Glomerular visceral epithelial cell (primary cell): ENCODE results near the gene PCDHGA4.
"Not testable (repeated sequence)": the region's sequence is repeated elsewhere in the genome, so short reads cannot be mapped to it uniquely, and the experiment has no call there.

ENCODE experiments used
- DNase-seq: peaks from one replicate; pipeline ENCODE4 v3.0.0-alpha.2; 2016; ENCODE audit errors: extremely low spot score

PCDHGA4 gene

DNA sequence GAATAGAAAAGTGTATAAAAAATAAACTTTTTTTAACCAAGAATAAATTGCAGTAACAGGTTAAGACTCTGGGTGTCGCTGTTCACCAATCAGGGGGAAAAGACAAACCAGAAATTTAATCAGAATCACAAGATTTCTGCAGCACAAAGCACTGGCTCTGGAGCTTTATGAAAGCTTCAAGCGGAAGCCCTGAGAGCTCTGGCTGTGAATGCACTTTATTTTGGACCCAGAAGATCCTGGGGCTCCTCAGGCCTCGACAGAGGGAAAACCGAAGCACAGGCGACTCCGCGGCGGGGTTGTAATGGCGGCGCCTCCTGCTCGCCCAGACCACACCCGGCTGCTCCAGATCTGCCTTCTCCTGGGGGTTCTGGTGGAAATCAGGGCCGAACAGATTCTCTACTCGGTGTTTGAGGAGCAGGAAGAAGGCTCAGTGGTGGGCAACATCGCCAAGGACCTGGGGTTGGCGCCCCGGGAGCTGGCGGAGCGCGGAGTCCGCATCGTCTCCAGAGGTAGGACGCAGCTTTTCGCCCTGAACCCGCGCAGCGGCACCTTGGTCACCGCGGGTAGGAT lies at the start of gene PCDHGA4:
Gene PCDHGA4 (plus strand): TSS at position 122 of the 570 bp plus-strand sequence. CDS start 87 bp downstream, at position 209.
- no peak for DNase-seq

DNA sequence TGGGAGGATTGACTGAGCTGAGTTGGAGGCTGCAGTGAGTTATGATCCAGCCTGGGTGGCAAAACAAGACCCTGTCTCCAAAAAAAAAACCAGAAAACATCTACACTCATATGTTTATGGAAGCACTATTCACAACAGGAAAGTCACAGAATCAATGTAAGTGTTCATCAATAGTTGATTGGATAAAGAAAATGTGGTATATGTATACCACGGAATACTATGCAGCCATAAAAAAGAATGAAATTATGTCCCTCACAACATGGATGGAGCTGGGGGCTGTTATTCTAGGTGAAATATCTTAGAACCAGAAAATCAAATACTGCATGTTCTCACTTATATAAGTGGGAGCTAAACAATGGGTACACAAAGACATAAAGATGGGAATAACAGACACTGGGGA lies 48.2 kb upstream of the PCDHGA4 start:
- DNase-seq = no peak

DNA sequence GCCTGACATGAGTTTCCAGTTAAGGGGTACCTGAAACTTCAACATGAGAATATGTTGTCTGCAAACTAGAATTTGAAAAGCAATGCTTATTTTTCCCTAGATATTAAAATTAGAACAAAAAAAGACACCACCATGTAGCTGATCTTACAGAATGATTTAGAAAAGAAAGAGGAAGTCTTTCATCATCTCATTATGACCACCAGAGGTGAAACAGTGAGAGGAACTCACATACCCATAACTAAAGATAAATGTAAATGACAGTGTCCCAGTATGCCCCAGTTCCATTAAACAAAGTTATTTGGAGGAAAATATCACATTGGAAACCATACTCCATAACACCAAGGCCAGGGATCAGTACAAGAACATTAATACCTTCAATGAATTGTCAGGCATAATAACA lies 41.1 kb upstream of the PCDHGA4 start:
- no peak for DNase-seq

DNA sequence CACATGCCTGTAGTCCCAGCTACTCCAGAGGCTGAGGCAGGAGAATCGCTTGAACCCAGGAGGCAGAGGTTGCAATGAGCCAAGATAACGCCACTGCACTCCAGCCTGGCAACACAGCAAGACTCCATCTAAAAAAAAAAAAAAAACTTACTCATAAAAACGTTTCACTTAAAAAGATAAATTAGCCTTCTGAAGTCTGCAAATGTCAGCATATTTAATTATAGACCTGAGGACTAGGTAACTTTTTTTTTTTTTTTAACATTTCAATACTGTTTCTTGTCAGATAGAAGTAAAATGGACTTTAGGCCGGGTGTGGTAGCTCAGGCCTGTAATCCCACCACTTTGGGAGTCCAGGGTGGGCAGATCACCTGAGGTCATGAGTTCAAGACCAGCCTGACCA lies 37.9 kb upstream of the PCDHGA4 start:
- DNase-seq = not testable (repeated sequence)

DNA sequence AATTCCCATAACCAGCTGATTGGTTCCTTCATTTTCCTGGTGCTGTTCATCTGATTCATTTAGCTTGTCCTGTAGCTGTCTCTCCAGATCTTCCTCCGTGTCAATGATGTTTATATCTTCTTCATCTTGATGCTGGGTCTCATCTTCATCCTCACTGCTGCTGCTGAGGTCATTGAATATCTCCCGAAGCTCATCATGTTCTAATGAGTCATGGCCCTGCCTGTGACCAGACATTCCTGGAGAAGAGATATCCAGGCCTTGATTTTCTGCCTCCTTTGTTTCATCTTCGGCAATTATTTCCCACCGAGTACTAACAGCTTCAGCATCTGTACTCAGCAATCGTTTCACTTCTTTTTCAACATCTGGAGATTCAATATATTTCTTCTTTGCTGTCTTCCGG lies 35.6 kb upstream of the PCDHGA4 start:
- peak; percentile 12 for DNase-seq

DNA sequence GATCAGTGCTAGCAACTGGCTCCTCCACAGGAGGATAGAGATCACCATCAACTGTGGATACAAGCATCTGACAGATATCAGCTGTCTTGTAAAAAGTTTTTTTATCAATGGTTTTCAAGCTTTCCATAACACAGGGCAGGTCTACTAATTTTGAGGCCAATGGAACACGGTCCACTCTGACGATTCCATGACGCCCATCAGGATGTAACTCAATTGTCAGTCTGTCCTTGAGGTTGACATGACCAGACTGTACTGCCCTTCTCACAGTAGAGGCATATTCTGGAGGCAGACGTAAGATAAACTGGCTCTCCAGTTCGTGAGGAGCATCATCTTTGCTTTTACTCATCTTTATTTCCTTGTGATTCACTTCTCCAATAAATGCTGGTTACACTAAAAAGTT lies 35.1 kb upstream of the PCDHGA4 start:
- DNase-seq = no peak

DNA sequence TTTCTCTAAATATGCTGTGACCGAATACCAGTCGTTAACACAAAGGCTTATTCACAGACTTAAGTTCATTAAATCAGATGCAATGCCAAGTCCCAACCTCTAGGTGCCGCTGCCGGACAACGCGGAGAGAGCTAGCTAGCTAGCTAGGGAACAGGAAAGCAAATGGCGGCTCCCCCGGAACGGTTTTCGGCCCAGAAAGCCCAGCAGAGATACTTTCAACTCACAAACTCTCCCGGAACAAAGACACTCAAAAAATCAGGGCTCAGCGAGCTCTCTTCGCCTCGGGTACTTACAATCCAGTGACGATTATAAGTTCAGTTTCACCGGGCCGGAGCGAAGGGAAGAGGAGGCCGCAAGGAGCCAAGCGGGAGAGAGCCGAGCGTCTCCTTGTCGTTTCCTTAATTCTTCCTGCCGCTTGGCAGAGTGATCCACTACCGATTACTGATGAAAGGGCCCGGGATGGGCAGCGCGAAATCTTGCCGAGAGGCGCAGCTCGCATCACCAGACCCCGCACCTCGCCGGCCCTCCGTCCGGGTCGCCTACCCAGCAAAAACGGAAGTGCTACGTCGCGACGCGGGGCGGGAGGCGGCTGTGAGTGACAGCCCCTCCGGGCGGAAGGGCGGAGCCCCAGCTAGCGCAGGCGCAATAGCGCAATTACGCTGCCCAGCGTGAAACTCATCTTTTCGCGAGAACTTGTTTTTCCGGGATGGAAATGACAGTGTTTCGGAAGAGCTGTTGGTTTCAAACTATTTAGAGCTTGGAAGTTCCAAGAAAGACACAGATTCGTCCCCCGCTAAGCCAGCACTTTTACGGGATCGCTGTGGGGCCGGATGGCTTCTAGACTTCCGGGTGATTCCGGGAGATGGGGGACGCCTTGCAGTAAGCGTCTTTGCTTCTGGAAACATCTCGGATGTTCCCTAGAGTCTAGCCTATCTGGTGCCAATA lies 34.3 kb upstream of the PCDHGA4 start, which contains the start of gene TAF7:
Gene TAF7 (minus strand): TSS at position 560 of the 945 bp plus-strand sequence. CDS start 740 bp downstream, outside the sequence.
- peak; percentile 96 for DNase-seq

DNA sequence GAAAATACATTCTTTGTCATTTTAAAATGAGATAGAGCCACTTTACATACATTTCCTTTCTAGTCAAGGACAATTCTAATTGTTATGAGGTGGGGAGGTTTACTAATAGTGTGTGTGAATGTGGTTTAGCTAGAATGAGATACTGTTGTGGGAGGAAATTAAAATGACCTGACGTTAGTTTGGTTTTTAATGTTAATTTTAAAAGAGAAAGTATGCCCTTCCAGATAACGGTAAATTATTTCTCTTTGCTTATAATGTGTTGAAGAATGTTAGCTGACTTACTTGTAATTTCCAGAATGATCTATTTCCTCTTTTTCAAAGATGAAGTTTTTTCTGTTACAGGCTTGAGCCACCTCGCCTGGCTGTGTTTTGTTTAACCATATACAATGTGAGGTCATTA lies 32.6 kb upstream of the PCDHGA4 start:
- DNase-seq = no peak

DNA sequence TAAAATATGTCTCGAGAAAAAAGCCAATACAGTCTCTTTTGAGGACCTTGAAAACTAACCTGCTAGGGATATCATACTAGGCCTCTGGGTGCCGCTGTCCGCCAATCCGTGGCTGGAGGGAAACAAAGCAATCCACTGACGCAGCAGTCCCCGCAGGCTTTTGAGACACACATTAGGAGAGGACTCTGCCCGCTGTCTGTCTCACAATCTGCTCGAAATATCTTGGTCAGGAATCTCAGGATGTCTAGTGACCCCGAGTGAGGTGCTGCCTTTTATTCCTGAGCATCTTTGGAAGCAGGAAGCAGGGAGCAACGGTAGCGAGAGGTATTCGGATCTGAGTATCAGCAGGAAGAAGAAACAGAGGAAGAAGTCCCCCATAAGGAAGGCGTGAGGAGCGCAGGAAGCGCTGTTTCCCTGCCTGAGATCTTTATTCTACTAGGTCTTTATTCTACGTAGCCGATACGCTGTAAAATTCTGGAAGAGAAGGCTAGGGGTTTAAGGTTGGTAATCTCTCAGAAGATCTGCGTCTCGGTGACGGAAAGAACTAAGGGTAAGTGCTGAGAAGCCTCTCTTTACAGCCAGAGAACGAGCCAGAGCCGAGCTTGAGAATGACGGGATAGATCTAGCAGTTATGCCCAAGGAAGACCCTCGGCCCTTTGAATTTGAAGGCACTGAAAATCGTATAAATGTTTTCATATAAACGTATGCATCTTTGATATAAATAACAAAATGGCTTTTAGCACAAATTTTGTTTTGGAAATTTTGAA lies 28.6 kb upstream of the PCDHGA4 start:
- peak; percentile 40 for DNase-seq

DNA sequence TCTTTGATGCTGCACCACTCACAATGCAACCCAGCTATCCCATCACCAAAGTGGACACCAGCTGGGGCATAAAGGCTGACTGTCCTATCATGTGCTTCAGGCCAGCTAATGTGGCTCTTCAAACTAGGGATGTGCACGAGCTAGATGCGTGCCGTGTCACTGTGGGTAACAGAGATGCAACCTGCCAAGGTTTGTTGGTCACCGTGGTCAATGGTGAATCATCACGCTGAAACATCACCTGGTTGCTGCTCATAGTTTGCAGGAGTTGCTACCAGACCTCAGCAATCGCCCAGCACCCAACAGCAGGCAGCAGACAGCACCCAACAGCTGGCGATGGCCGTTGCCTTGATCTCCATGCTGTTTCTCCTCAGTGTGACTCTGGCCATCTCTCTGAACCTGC lies 26.6 kb upstream of the PCDHGA4 start:
- peak; percentile 51 for DNase-seq

DNA sequence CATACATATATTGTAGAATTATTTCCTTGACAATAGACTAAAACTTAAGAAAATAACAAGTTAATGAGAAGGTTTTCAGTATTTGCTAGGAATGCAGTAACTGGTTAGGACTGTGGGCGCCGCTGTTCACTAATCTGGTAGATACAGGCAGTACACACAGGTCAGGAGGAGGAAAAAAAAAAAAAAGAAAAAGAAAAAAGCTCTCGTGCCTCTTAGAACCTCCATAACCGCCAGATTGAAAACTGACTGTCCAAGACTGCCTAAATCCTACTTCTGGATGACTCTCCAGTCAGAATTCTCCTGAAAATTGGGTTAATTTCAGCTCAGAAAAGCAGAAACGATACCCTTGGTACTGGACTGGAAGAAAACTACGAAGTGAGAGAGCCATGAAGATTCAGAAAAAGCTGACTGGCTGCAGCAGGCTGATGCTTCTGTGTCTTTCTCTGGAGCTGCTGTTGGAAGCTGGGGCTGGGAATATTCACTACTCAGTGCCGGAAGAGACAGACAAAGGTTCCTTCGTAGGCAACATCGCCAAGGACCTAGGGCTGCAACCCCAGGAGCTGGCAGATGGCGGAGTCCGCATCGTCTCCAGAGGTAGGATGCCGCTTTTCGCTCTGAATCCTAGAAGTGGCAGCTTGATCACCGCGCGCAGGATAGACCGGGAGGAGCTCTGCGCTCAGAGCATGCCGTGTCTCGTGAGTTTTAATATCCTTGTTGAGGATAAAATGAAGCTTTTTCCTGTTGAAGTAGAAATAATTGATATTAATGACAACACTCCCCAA lies 24.3 kb upstream of the PCDHGA4 start, which contains the start of gene PCDHGA1:
Gene PCDHGA1 (plus strand): TSS at position 216 of the 782 bp plus-strand sequence.
- DNase-seq = peak; percentile 19

DNA sequence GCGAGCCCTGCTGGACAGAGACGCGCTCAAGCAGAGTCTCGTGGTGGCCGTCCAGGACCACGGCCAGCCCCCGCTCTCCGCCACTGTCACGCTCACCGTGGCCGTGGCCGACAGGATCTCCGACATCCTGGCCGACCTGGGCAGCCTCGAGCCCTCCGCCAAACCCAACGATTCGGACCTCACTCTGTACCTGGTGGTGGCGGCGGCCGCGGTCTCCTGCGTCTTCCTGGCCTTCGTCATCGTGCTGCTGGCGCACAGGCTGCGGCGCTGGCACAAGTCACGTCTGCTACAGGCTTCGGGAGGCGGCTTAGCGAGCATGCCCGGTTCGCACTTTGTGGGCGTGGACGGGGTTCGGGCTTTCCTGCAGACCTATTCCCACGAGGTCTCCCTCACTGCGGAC lies 22.2 kb upstream of the PCDHGA4 start:
- not testable (repeated sequence) for DNase-seq

DNA sequence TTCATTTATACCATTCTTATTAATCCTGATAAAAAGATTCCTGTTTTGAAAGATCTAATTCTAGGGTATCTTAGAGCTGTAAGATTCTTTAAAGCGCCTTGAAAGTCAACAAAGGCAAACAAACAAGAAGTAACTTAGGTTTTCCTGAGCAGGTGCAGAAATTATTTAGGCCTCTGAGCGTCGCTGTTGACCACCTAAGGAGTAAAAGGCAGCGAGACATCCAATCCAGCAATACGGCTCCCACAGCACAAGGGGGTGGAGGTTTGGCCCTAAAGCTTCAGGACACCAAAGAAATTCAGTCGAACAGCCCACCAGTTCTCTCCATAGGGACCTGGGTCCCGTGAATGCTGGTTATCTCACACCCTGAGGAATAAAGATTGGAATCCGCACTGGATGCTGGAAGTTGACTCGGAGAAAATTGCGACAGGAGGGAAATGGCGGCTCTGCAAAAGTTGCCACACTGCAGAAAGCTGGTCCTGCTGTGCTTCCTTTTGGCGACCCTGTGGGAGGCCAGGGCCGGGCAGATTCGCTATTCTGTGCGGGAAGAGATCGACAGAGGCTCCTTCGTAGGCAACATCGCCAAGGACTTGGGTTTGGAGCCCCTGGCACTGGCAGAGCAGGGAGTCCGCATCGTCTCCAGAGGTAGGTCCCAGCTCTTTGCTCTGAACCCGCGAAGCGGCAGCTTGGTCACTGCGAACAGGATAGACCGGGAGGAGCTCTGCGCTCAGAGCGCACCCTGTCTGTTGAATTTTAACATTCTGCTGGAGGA lies 16.1 kb upstream of the PCDHGA4 start, which contains the start of gene PCDHGA2:
Gene PCDHGA2 (plus strand): TSS at position 223 of the 769 bp plus-strand sequence.
- DNase-seq = peak; percentile 28

DNA sequence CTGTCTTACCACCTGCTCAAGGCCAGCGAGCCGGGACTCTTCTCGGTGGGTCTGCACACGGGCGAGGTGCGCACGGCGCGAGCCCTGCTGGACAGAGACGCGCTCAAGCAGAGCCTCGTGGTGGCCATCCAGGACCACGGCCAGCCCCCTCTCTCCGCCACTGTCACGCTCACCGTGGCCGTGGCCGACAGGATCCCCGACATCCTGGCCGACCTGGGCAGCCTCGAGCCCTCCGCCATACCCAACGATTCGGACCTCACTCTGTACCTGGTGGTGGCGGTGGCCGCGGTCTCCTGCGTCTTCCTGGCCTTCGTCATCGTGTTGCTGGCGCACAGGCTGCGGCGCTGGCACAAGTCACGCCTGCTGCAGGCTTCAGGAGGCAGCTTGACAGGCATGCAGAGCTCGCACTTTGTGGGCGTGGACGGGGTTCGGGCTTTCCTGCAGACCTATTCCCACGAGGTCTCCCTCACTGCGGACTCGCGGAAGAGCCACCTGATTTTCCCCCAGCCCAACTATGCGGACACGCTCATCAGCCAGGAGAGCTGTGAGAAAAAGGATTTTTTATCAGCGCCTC lies 14.0 kb upstream of the PCDHGA4 start:
- not testable (repeated sequence) for DNase-seq

DNA sequence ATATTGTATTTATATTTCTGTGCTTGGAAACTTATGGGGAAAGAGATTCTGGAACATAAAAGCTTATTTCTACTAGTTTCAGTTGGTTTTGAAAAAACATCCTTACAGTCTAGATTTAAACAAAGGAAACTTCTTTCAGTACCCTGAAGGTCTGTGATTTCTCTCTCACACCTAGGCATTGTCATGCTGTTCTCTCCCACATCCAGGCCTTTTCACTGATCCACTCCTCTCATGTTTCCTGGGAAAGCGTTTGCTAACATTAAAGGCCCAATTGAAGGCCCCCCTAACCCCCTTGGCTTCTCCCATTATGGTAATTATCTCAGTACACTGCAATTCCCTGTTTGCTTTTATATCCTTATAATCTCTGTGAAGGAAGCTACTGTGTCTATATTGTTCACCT lies 12.0 kb upstream of the PCDHGA4 start:
- no peak for DNase-seq

DNA sequence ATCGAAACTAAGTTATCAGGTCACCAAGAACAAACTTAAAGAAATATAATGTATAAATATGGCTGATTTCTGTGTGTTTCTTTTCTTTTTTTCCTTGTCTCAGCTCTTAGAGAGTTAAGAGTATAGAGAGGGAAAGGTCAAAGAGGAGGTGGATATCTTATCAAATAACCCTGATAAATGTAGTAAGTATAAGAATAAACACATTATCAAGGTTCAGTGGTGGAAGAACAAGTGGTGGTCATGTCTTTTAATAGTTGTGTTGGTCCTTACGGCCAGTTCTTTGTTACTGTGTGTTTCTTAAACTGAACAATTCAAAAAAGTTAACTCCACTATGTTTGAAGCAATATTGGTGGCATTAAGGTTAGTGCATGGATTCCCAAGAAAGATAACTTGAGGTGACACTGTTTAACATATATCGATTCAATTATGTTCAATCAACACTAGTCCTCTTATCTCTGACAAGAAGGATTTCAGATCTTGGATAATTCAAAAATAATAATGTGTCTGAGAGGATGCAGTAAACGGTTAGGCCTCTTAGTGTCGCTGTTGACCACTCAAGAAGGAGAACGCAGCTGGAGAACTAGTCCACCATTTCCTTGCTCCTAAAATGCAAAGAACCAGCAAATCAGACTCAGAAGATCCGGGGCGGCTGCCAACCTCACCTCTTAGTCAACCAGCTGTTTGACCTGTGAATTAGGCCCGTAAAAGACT lies 11.4 kb upstream of the PCDHGA4 start, which contains the start of gene PCDHGA3:
Gene PCDHGA3 (plus strand): TSS at position 588 of the 711 bp plus-strand sequence. CDS start 205 bp downstream, outside the sequence.
- peak; percentile 61 for DNase-seq

DNA sequence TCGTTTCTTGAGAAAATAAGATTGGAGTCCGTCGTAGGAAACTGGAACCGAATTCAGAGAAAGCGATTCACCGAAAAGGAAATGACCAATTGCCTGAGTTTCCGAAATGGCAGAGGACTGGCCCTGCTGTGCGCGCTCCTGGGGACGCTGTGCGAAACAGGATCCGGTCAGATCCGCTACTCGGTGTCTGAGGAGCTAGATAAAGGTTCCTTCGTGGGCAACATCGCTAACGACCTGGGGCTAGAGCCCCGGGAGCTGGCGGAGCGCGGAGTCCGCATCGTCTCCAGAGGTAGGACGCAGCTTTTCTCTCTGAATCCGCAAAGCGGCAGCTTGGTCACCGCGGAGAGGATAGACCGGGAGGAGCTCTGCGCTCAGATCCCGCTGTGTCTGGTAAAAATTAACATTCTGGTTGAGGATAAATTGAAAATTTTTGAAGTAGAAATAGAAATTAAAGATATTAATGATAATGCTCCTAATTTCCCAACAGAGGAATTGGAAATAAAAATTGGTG lies 10.8 kb upstream of the PCDHGA4 start:
- DNase-seq = no peak

DNA sequence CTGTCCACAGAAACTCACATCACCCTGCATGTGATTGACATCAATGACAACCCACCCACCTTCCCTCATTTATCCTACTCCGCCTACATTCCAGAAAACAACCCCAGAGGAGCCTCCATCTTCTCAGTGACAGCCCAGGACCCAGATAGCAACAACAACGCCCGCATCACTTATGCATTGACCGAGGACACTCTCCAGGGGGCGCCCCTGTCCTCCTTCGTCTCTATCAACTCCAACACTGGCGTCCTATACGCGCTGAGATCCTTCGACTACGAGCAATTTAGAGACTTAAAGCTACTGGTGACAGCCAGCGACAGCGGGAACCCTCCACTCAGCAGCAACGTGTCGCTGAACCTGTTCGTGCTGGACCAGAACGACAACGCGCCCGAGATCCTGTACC lies 9.5 kb upstream of the PCDHGA4 start:
- DNase-seq = no peak

DNA sequence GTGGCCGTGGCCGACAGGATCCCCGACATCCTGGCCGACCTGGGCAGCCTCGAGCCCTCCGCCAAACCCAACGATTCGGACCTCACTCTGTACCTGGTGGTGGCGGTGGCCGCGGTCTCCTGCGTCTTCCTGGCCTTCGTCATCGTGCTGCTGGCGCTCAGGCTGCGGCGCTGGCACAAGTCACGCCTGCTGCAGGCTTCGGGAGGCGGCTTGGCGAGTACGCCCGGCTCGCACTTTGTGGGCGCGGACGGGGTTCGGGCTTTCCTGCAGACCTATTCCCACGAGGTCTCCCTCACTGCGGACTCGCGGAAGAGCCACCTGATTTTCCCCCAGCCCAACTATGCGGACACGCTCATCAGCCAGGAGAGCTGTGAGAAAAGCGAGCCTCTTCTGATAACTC lies 8.8 kb upstream of the PCDHGA4 start:
- DNase-seq = not testable (repeated sequence)
